HG03108 (cell line): Measurements from ENCODE around the gene GPC5.
"Not testable (repeated sequence)": the region's sequence is repeated elsewhere in the genome, so short reads cannot be mapped to it uniquely, and the experiment has no call there.

ENCODE experiments used
- ATAC-seq: cut with Tn5 transposase; IDR thresholded peaks from one replicate; pipeline ENCODE4 v1.9.1; 2021; ENCODE audit warnings: moderate library complexity; ENCODE audit not compliant: unreplicated experiment

GPC5 gene

GRCh38 chr13:91764527-91764926 lies 366.1 kb downstream of the GPC5 start:
- ATAC-seq, result no peak

- ATAC-seq, result no peak
Observed at GRCh38 chr13:91767651-91768050, 369.2 kb downstream of the GPC5 start.

GRCh38 chr13:91768746-91769145 lies 370.3 kb downstream of the GPC5 start:
- ATAC-seq, result no peak

- ATAC-seq, result no peak
Observed at GRCh38 chr13:91771229-91771628, 372.8 kb downstream of the GPC5 start.

- no peak for ATAC-seq
Observed at GRCh38 chr13:91773591-91774227, 375.3 kb downstream of the GPC5 start.

- no peak for ATAC-seq
Observed at GRCh38 chr13:91774397-91774796, 376.0 kb downstream of the GPC5 start.

- no peak for ATAC-seq
Observed at GRCh38 chr13:91776611-91777193, 378.3 kb downstream of the GPC5 start.

GRCh38 chr13:91778123-91778522 lies 379.7 kb downstream of the GPC5 start:
- no peak for ATAC-seq

GRCh38 chr13:91781982-91782691 lies 383.7 kb downstream of the GPC5 start:
- ATAC-seq, result not testable (repeated sequence)

- ATAC-seq, result no peak
Observed at GRCh38 chr13:91785431-91786119, 387.2 kb downstream of the GPC5 start.

- ATAC-seq, result no peak
Observed at GRCh38 chr13:91792054-91792453, 393.6 kb downstream of the GPC5 start.

- no peak for ATAC-seq
Observed at GRCh38 chr13:91797567-91797966, 399.1 kb downstream of the GPC5 start.

GRCh38 chr13:91798338-91798737 lies 399.9 kb downstream of the GPC5 start:
- ATAC-seq, result not testable (repeated sequence)

GRCh38 chr13:91801772-91802171 lies 403.4 kb downstream of the GPC5 start:
- ATAC-seq, result not testable (repeated sequence)

- no peak for ATAC-seq
Observed at GRCh38 chr13:91802957-91803356, 404.5 kb downstream of the GPC5 start.

GRCh38 chr13:91804724-91805123 lies 406.3 kb downstream of the GPC5 start:
- ATAC-seq, result no peak

GRCh38 chr13:91805605-91806004 lies 407.2 kb downstream of the GPC5 start:
- no peak for ATAC-seq

- no peak for ATAC-seq
Observed at GRCh38 chr13:91809161-91809560, 410.7 kb downstream of the GPC5 start.

GRCh38 chr13:91813253-91813652 lies 414.8 kb downstream of the GPC5 start:
- ATAC-seq, result no peak

- no peak for ATAC-seq
Observed at GRCh38 chr13:91816263-91816807, 417.9 kb downstream of the GPC5 start.

GRCh38 chr13:91817250-91817649 lies 418.8 kb downstream of the GPC5 start:
- no peak for ATAC-seq
